CD4-positive, alpha-beta T cell treated with Interleukin-17A for 1 hour (primary cell): ENCODE data around the gene DUSP22.
"Not testable (repeated sequence)": the region's sequence is repeated elsewhere in the genome, so short reads cannot be mapped to it uniquely, and the experiment has no call there.

ENCODE experiments used
- DNase-seq: peaks from one replicate; pipeline ENCODE4 v3.0.0-alpha.2; 2020

Gene DUSP22

GRCh38 chr6:280775-281468, 11.4 kb upstream of the DUSP22 start:
- no peak for DNase-seq

DNA sequence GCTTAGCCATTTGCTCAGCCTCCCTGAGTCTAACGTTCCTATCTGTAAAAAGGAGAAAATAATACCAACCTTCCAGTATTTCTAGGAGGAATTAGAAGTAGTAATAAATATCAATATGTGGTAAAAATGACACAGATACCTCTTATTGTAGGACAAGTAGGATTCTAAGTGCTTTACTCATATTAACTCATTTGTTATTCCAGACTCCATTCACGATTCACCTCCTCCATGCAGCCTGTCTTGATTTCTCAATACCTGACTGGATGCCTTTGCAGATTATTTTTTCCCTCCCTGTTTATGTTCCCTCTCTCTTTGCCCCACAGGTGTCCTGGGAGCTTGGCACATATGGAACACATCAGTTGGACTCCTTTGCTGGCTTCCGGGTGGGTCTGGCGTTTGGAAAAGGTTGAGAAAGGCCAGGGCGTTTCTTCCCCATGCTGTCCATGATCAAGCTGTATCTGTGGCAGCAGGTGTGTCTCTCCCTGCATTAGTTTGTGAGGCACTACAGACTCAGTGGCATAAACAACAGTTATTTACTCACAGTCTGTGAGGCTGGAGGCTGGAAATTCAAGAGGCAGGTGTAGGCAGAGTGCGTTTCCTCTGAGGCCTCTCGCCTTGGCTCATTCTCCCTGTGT, 10.7 kb upstream of the DUSP22 start:
- DNase-seq: no peak

DNA sequence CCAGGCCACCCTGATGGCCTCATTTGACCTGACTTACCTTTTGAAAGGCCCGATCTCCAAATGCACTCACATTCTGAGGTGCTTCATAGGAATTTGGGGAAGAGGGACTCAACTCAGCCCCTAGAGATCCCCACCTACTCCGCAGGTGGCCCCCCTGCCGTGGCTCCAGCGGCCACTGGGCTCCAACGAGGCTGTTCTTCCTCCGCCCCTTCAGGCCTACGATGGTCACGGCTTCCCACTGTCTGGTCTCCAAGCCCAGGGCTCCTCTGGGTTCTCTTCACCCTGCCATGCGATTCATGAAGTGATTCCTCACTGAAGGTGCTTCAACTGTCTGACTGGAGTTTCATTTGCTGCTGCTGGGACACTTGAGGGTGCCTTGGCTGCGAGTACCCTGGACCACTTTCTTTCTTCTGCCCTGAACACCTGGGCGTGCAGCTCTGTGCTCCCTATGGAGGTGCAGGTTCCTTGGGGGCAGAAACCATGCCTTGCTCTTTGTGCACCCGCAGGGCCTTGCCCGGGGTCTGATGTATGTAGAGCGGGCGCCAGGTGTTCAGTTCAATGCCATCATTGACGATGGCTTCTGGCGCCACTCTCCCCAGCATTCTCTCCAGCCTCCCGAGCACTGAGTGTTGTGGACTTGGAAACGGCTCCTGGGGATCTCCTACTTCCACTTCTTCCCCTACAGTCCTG, 10.0 kb upstream of the DUSP22 start:
- no peak for DNase-seq

DNA sequence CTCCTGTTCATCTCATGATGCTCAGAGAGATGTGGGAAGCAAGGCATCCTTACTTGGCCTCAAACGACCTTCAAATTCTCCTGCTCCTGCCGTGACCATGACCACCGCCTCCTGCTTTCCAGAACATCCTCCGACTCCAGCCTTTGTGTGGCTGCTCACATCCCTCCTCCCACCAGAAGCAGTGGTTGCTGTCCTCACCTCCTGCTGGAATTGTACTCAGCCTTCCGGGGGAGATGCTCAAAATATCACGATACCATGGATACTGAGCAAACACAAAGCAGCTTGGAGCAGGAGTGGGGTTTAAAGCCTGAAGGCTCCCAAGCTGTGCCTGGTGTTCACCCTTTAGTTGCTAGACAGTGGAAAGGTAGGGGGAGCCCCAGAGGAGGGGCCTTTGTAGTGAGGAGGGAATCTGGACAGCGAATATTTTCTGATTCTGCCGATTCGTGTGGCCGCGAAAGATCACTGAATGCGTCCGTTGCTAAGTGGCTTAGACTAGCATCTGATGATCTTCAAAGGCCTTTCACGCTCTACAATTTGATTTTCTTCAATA, 9.3 kb upstream of the DUSP22 start:
- DNase-seq: no peak

GRCh38 chr6:284486-284885, 7.8 kb upstream of the DUSP22 start:
- no peak for DNase-seq

DNA sequence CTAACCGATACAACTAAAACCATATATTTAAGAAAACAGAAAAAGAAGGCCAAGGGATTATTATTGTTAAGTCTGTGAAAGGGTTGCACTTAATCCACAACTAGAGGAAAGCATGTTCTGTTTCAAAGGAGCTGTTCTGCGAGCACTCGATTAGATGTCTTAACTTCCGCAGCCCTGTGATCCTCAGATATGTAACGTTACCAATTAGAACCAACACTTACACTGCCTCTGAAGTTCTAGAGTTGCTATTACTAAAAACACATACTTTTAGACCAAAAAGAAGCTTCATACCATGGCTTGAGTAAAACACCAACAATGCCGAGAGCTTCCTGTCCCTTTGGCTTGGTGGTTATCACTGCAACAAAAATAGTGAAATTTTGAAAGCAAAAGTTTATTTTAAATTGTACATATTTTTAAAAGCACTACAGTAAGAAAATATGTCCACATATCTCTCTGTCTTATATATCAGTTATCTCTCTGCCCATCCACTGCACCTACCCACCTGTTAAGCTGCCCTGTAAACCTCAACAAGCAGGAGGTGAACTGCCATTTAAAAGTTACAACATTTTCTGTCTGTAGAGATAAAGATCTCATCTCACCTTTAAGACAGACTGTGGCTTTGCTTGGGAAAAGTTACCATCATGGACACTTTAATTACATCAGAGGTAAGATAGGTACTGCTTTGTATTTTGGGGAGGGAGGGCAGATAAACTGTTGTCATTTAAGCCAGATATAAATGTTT, 7.1 kb upstream of the DUSP22 start:
- DNase-seq: peak; percentile 21

GRCh38 chr6:285902-286301, 6.4 kb upstream of the DUSP22 start:
- not testable (repeated sequence) for DNase-seq

GRCh38 chr6:286681-287488, 5.4 kb upstream of the DUSP22 start:
- no peak for DNase-seq

- no peak for DNase-seq
Observed at GRCh38 chr6:287489-287860, 4.8 kb upstream of the DUSP22 start.

GRCh38 chr6:288866-289265, 3.4 kb upstream of the DUSP22 start:
- DNase-seq: no peak

- no peak for DNase-seq
Observed at GRCh38 chr6:290111-290922, 2.0 kb upstream of the DUSP22 start.

- no peak for DNase-seq
Observed at GRCh38 chr6:291204-291696, 1.0 kb upstream of the DUSP22 start.

DNA sequence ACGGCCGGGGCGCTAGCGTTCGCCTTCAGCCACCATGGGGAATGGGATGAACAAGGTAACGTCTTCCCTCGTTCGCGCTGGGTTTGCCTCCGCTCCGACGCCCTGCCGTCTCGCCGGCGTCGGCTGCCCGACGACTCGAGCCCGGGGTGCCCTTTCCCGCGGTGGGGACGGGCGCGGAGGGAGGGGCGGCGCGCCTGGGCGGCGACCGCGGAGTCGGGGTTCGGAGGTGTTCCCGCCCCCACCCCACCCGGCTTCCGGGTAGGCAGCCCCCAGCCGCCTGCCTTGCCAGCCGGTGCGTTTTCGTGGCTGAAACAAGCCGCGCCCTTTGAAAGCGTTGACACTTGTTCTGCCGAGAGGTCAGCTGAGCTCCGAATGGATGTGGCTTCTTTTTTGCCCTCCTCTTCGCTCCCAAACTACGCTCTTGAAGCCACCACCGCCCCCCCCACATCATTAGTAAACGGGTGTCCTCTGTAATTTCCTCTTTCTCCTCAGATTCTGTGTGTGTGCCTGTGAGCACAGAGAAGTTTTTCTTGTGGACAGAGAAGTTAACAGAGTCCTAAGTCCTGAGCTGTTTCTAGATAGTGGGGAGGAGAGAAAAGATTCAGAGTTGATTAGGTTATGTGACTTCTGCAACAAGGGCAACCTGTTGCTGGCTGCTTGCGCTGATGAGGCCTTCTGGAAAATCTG, 362 bp downstream of the DUSP22 start:
- peak; percentile 85 for DNase-seq

DNA sequence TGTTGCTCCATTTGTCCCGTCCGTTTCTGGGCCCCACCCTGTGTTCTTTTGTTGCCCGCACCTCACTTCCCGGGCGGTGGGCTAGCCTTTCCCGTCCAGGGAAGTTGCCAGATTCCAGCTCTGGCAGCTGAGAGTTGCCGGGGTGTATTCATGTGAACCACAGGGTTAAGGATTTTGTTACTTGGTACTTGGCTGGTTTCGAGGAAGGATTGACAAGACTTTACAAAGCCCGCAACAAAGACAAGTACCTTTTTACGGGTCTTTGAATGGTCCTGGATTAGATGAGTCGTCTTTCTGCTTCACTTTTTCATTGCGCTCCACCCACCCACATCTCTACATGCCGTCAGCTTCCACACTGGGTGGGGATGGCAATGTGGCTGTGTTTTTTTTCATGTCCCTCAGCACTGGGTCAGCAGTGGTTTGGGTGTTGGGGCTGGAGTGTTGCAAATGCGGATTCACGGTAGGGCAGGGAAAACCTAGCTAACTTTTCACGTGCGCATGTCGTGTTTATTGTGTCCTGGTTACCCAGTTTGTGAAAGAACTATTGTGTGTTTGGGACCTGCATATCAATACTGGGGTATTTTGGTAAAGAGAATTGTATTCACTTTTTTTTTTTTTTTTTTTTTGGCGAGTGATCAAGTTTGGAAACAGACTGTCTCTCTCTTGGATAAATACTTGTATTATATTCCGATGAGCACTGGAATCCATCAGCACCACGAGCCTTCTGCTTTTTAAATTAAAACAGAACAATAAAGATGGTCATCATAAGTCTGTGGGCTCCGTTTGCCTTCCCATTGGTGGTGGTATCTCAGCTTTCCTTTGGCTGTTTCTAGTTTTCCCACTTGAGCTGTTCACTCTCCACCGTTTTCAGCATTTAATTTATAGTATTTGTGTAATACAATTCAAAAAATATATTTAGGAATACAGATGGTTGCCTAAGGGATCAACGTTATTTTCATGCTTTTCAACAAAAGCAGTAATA, 1.2 kb downstream of the DUSP22 start:
- DNase-seq: peak; percentile 51

DNA sequence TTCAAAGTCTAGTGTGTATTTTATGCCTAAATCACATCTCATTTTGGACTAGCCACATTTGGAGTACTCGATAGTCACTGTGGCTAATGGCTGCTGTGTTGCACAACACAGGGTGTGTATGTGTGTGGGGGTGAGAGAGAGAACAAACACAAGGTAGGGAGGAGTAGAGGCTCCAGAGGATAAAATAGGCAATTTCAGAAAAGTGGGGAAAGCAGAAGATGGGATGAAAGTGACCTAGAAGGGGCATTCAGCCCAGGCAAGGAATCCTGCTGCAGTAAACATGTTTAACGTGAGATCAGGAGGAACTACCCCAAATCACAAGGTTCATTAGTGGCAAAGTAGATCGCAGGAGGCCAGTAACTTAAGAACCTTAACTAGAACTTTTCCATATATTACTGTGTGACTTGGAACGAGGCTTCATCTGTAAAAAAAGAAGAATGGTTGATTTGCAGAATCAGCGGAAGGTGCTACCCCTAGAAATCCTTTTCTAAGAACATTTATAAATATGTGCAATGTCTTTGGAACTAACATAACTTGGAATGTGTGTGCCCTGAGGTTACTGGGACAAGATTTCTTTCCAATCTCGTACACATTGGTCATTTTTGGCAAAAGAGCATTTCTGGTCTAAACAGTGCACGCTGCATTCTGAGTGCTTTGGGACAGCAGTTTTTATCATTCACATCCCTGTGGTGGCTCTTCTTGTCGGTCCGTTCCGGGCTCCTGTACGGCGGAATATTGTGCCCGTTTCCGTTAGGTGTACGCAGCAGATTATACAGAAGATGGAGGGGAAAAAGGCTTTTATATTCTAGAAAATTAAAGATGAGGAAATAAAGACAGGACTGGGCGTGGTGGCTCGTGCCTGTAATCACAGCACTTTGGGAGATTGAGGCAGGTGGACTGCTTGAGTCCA, 2.6 kb downstream of the DUSP22 start:
- DNase-seq: no peak

- peak; percentile 25 for DNase-seq
Observed at GRCh38 chr6:296151-297122, 4.2 kb downstream of the DUSP22 start.
